Uterus (tissue), 4 donors: ENCODE data around the gene NAA10. TPM values are rescaled to one million over a fixed set of nuclear protein-coding genes. Genes with fewer than 3 reads are reported as not detected.

Experiments
- DNase-seq, 2 donors: peaks; one replicate each; pipeline ENCODE4 v3.0.0-alpha.2; 2019 to 2020
- H3K27ac ChIP-seq, 2 donors: fragments of 200-600 bp; sonication (generic); 1 replicate in 1 of 2; 2 replicates in 1 of 2; pipeline ENCODE4 v1.5.1; 2016 to 2018
- H3K27me3 ChIP-seq, 2 donors: fragments of 200-600 bp; sonication (generic); one replicate each; pipeline ENCODE4 v1.5.1; 2018 to 2019; ENCODE audit warnings: control low read depth in 1 of 2
- H3K36me3 ChIP-seq, 2 donors: fragments of 200-600 bp; sonication (generic); one replicate each; pipeline ENCODE4 v1.5.1; 2019; ENCODE audit warnings: control low read depth in 1 of 2
- H3K4me1 ChIP-seq, 2 donors: fragments of 200-600 bp; sonication (generic); one replicate each; pipeline ENCODE4 v1.5.1; 2018 to 2019; ENCODE audit warnings: control low read depth in 1 of 2
- H3K4me3 ChIP-seq, 2 donors: fragments of 200-600 bp; sonication (generic); 1 replicate in 1 of 2; 2 replicates in 1 of 2; pipeline ENCODE4 v1.5.1; 2018 to 2019; ENCODE audit warnings: mild to moderate bottlenecking in 1 of 2
- H3K9me3 ChIP-seq, 2 donors: fragments of 200-600 bp; sonication (generic); one replicate each; pipeline ENCODE4 v1.5.1; 2019; ENCODE audit warnings: control low read depth in 1 of 2
- POLR2A ChIP-seq, 2 donors: fragments of 450-650 bp; IDR thresholded peaks; one replicate each; pipeline ENCODE4 v1.6.1; 2016; ENCODE audit warnings: antibody characterized with exemption in 2 of 2, mild to moderate bottlenecking in 1 of 2, moderate library complexity in 1 of 2
- intact Hi-C: fragments of 100-400 bp; cut with DNase I; formaldehyde crosslinking; loops from one replicate; pipeline ENCODE4 v1.15.1; 2023; ENCODE audit warnings: low total_unique reads
- total RNA-seq, 4 donors: library from RNA; depleted of rRNA in 3 of 4; stranded (reverse); fragments of >200 nt in 3 of 4; gene quantifications; one replicate each; pipeline versions ENCODE4 v1.1.0 to v1.2.4, GENCODE V29; 2014 to 2023
- TF ChIP-seq, protein P1 (sequence below), 4 experiments: fragments of 200-600 bp in 2 of 4; fragments of 450-650 bp in 2 of 4; sonication (generic) in 2 of 4; IDR thresholded peaks; one replicate each; pipeline ENCODE4 v1.5.1; 2016 to 2019; ENCODE audit warnings: antibody characterized with exemption in 4 of 4, mild to moderate bottlenecking in 2 of 4, moderate library complexity in 1 of 4
- donor health status: DM: yes; HTN: yes; CAD: no.

Gene NAA10
- total RNA-seq, 4 donors from 2014 or later, result 37.9 to 198 (median 109) TPM

DNA sequence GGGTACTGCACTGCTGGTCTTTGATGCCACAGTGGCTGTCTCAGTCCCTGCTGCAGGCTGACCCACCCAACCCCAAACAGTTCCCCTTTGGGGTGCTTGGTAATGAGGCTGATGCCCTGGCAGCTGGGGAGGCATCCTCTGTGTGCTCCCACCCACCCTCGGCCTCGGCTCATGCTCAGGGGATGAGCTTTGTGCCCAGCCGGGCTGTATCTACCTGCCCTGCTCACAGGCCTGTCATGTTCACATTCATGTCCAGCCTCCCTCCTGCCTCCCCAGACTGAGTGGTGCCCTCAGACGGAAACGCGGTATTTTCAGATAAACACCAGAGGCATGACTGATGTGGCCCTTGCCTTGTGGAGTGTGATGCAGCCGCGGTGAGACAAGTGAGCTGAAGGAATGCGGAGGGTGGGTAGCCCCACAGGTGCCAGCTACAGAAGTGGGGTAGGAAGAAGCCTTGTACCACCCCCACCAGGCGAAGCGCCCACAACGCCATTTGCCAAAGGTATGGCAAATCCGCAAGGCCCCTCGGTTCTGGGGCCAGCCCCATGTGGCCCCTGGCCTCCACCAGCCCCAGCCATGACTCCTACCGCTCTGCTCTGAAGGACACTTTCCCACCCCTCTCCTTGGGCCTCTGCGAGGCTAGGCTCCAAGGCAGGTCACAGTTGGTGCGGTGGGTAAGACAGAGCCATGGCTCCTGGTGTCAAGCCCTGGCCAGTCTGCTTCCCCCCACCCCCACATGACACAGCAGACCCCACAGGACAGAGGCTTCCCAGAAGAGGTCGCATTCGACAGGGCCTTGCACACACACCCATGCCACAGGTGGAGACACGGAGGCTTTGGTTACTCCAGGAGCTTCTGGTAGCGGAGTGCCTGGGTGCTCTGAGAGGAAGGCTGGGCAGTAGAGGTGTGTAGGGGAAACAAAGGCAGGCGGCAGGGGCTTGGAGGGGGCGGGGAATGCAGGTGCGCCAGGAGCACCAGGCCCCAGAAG is 11.4 kb upstream of the NAA10 start:
- H3K9me3 ChIP-seq, result no peaks in the 10 kb centered on the region
- H3K27me3 ChIP-seq, result no peaks in the 10 kb centered on the region
- H3K4me1 ChIP-seq, result no peaks in the 10 kb centered on the region
- intact Hi-C loops, result no loop called here
- H3K27ac ChIP-seq, result no peak overlapping the region
- TF ChIP-seq, protein P1, sequence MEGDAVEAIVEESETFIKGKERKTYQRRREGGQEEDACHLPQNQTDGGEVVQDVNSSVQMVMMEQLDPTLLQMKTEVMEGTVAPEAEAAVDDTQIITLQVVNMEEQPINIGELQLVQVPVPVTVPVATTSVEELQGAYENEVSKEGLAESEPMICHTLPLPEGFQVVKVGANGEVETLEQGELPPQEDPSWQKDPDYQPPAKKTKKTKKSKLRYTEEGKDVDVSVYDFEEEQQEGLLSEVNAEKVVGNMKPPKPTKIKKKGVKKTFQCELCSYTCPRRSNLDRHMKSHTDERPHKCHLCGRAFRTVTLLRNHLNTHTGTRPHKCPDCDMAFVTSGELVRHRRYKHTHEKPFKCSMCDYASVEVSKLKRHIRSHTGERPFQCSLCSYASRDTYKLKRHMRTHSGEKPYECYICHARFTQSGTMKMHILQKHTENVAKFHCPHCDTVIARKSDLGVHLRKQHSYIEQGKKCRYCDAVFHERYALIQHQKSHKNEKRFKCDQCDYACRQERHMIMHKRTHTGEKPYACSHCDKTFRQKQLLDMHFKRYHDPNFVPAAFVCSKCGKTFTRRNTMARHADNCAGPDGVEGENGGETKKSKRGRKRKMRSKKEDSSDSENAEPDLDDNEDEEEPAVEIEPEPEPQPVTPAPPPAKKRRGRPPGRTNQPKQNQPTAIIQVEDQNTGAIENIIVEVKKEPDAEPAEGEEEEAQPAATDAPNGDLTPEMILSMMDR (IDR thresholded peaks at IDR 0.05), result no peak
- TF ChIP-seq POLR2A (IDR thresholded peaks at IDR 0.05), result no peak
- no peak for DNase-seq
- no peak overlapping the region for H3K4me3 ChIP-seq
- no peaks in the 10 kb centered on the region for H3K36me3 ChIP-seq

DNA sequence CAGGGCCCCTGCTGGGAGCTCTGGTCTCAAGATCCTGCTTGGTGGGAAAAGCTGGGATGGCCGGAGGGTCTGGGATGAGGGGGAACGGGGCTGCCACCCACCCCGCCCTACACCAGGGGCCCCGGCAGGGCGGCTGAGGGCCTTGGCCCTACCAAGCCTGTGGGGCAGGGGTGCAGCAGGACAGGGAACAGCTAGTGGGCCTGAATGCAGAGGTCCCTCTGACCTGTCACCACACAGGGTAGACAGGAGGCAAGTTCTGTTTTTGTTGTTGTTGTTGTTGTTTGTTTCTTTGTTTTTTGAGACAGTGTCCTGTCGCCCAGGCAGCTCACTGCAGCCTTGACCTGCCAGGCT is 9.9 kb upstream of the NAA10 start:
- Histone ChIP-seq H3K27me3 (no peaks in the 10 kb centered on the region), H3K4me1 (no peaks in the 10 kb centered on the region), H3K36me3 (no peaks in the 10 kb centered on the region), H3K27ac (no peak overlapping the region), H3K9me3 (no peaks in the 10 kb centered on the region), H3K4me3 (no peak overlapping the region)
- TF ChIP-seq, protein P1 (IDR thresholded peaks at IDR 0.05), result no peak
- TF ChIP-seq POLR2A (IDR thresholded peaks at IDR 0.05), result no peak
- no peak for DNase-seq
- intact Hi-C loops, result no loop called here

DNA sequence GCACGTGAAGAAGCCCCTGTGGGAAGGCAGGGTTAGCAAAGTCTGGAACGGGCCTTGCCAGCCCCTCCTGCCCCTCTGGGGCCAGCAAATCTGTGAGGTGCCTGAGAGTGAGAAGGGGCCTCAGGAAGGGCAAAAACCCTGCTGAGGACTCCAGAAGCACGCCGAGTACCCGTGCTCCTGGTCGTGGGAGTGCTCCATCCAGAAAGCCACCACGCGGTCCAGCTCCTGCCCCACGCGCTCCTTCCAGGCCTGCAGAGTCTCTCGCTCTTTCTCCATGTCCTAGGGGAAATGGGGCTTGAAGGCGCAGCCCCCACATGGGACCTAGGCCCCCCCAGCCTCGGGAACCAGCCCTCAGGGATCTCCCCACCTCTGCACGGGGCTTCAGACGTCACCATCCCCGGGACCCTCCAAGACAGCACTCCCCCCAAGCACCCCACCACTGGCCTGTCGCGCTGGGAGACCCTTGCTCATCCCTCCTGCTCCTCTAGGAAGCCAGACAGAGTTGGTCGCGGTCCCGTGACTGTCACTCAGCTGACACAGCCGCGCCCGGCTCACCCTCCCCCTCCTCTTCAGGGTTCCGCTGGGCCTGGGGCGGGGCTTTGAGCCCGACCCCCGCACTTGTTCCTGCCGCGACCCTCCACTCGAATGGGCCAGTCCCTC is 9.4 kb upstream of the NAA10 start, which contains the start of gene RENBP:
Gene RENBP (minus strand): TSS at position 504 of the 660 bp plus-strand sequence. CDS start 33 bp downstream, at position 471.
- Histone ChIP-seq H3K36me3 (no peaks in the 10 kb centered on the region), H3K4me1 (no peaks in the 10 kb centered on the region), H3K9me3 (no peaks in the 10 kb centered on the region), H3K4me3 (no peak within 1 kb of the TSS), H3K27ac (no peak within 1 kb of the TSS), H3K27me3 (no peaks in the 10 kb centered on the region)
- TF ChIP-seq POLR2A (IDR thresholded peaks at IDR 0.05), result no peak
- TF ChIP-seq, protein P1 (IDR thresholded peaks at IDR 0.05), result no peak
- intact Hi-C loops, result no loop called here
- no peak for DNase-seq

DNA sequence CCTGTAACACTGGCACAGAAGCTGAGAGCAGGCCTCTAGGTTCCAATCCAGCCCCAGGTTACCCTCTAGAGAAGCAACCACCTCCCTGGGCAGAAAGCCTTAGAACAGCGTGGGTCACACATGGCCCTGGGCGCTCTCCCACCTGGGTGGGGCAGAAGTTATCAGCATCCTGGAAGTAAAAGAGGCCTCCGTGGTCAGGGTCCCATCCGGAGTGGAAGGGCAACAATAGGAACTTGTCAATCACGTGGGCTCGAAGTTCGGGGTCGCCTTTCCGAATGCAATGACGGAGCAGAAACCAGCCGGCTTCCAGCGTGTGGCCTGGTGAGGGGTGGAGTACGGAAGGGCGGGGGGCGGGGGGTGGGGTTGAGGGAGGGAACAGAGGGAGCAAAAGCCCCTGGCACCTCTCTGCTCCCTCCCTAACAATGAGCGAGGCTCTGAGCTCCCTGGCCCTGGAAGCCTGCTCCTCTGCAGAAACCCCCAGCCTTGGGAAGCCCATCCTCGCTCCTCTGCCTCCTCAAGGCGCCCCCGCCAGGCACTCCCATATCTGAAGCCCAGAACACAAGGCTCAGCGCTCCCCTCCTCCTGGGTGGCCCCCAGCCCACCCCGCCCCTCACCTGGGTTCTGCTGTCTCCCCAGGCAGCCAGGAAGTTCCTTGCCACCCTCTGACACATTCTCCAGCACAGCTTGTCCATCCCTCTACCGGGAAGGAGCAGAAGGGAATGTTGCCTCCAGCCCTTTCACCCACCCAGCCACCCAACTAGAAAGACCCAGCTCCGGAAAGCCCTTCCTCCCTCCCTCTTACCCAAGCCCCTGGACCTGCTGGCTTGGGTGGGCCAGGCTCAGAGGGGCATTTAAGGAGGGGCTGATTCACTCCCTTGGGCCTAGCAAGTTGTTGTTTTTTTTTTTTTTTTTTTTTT is 6.8 kb upstream of the NAA10 start:
- TF ChIP-seq POLR2A (IDR thresholded peaks at IDR 0.05), result no peak
- TF ChIP-seq, protein P1 (IDR thresholded peaks at IDR 0.05), result no peak
- H3K27me3 ChIP-seq, result no peaks in the 10 kb centered on the region
- no peaks in the 10 kb centered on the region for H3K9me3 ChIP-seq
- no peak overlapping the region for H3K27ac ChIP-seq
- DNase-seq, result no peak
- intact Hi-C loops, result no loop called here
- no peaks in the 10 kb centered on the region for H3K36me3 ChIP-seq
- no peak overlapping the region for H3K4me3 ChIP-seq
- H3K4me1 ChIP-seq, result no peaks in the 10 kb centered on the region
